ENCODE results near the gene DST. TPM values are rescaled to one million over a fixed set of nuclear protein-coding genes. Genes with fewer than 3 reads are reported as not detected.
A peak's percentile ranks its signal among the peaks of the same experiment; 100 is the strongest.

The DST gene
- total and polyA plus RNA-seq, 7 donors, result 58.3 to 341 (median 109) TPM

DNA sequence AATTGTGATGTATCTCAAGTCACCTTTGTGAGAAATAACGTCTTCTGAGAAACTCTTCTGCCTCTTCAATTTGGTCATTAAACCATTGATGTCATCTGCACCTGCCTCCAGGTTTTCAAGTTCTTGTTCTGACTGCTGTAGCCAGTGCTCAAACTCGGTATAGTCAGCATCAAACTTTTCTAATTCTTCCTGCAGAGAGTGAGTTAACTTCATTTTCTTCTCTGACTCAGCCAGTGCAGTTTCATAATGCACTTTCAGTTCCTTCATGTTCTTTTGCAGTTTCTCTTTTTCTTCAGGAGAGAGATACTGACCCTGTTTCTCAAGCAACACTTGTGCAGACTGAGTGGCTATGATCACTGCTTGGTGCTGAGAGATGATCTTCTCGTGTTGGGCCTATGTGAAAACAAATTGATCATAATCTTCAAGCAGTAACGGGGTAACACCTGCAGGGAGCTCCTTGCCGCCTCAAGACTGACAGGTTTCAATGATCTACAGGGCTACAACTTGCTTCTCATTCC, 48.8 kb downstream of the DST start:
- TF ChIP-seq, protein P1, sequence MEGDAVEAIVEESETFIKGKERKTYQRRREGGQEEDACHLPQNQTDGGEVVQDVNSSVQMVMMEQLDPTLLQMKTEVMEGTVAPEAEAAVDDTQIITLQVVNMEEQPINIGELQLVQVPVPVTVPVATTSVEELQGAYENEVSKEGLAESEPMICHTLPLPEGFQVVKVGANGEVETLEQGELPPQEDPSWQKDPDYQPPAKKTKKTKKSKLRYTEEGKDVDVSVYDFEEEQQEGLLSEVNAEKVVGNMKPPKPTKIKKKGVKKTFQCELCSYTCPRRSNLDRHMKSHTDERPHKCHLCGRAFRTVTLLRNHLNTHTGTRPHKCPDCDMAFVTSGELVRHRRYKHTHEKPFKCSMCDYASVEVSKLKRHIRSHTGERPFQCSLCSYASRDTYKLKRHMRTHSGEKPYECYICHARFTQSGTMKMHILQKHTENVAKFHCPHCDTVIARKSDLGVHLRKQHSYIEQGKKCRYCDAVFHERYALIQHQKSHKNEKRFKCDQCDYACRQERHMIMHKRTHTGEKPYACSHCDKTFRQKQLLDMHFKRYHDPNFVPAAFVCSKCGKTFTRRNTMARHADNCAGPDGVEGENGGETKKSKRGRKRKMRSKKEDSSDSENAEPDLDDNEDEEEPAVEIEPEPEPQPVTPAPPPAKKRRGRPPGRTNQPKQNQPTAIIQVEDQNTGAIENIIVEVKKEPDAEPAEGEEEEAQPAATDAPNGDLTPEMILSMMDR (IDR thresholded peaks at IDR 0.05), result no peak
- intact Hi-C loops (cut with DNase I), result loop anchor here (2.0 kb wide), 2 partner anchors 233 to 235 kb away; no protein-coding TSS in a partner anchor
- Histone ChIP-seq H3K36me3 (ENCODE audit: insufficient read depth in 1 of 2, low read depth in 1 of 2) (peaks cover 8 to 96% of the 10 kb centered on the region in 2 donors), H3K27me3 (ENCODE audit: insufficient read depth in 3 of 3, low read length in 2 of 3) (no peaks in the 10 kb centered on the region), H3K4me1 (no peaks in the 10 kb centered on the region), H3K4me3 (no peak overlapping the region), H3K27ac (no peak overlapping the region), H3K9me3 (no peaks in the 10 kb centered on the region)
- ATAC-seq (peak in 1 of 4 donors; percentile 41), DNase-seq (no peak)
- 68 to 83% (median 74%) methylated on average over 5 of the region's 5 CpGs for WGBS, 3 donors

DNA sequence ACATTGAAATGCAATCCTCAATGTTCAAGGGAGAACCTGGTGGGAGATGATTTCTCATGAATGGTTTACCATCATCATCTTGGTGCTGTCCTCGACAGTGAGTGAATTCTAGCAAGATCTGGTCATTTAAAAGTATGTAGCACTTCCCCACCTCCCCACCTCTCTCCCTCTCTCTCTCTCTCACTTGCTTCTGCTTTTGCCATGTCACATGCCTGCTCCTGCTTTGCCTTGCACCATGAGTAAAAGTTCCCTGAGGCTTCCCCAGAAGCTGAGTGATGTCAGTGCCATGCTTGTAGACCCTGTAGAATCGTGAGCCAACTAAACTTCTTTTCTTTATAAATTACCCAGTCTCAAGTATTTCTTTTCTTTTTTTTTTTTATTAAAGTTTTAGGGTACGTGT, 60.5 kb downstream of the DST start:
- TF ChIP-seq, protein P1 (IDR thresholded peaks at IDR 0.05), result no peak
- ATAC-seq (no peak), DNase-seq (no peak)
- intact Hi-C loops (cut with DNase I), result no loop called here
- Histone ChIP-seq H3K27me3 (ENCODE audit: insufficient read depth in 3 of 3, low read length in 2 of 3) (no peaks in the 10 kb centered on the region), H3K4me3 (no peak overlapping the region), H3K4me1 (no peaks in the 10 kb centered on the region), H3K36me3 (ENCODE audit: insufficient read depth in 1 of 2, low read depth in 1 of 2) (peaks cover 2 to 36% of the 10 kb centered on the region in 2 donors), H3K27ac (no peak overlapping the region), H3K9me3 (no peaks in the 10 kb centered on the region)
- WGBS, 3 donors, result 91 to 92% (median 91%) methylated on average over 3 of the region's 3 CpGs

DNA sequence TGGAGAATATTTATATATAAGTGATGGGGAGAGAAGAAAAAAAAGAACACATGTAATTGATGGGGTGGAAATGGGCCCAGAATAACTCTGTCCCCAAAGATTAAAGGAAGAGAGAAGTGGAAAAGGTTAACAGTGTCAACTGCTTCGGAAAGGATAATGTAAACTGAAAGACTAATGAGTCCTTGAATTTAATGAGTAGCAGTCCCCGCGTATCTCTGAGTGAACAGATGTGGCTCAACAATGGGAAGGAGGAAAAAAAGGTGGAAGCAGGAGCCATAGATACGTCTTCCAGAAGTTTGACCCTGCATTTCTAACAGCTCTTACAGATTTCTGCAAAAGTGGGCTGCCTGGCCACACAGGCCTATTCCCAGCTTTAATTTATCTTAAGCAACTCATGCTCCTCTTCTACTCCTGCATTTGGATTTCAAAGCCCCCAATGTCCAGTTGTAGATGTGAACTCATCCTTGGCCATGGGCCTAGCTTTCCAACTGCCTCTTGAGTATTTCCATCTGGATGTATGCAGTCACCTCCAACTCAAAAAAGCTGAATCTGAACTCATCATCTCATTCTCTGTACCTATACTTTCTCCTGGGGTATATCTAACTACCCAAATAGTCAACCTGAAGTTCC, 61.3 kb downstream of the DST start:
- Histone ChIP-seq H3K27me3 (ENCODE audit: insufficient read depth in 3 of 3, low read length in 2 of 3) (no peaks in the 10 kb centered on the region), H3K9me3 (no peaks in the 10 kb centered on the region), H3K4me3 (no peak overlapping the region), H3K4me1 (no peaks in the 10 kb centered on the region), H3K27ac (no peak overlapping the region), H3K36me3 (ENCODE audit: insufficient read depth in 1 of 2, low read depth in 1 of 2) (peaks cover 2 to 44% of the 10 kb centered on the region in 2 donors)
- 72 to 79% (median 78%) methylated on average over 4 of the region's 4 CpGs for whole genome bisulfite sequencing, 3 donors
- no peak for ATAC-seq
- no peak for DNase-seq
- TF ChIP-seq, protein P1 (IDR thresholded peaks at IDR 0.05), result no peak
- intact Hi-C loops (cut with DNase I), result no loop called here

DNA sequence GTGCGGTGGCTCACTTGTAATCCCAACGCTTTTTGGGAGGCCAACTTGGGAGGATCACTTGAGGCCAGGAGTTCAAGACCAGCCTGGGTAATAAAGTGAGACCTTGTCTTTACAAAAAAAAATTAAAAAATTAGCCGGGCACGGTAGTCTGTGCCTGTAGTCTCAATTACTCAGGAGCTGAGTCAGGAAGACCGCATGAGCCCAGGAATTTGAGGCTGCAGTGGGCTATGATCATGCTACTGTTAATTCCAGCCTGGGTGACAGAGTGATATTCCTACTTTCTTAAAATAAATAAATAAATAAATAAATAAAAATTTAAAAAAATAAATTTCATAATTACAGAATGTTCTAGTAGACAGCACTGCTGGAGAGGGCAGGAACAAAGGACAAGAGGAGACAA, 62.4 kb downstream of the DST start:
- Histone ChIP-seq H3K4me1 (no peaks in the 10 kb centered on the region), H3K4me3 (no peak overlapping the region), H3K36me3 (ENCODE audit: insufficient read depth in 1 of 2, low read depth in 1 of 2) (peaks cover 2 to 56% of the 10 kb centered on the region in 2 donors), H3K9me3 (no peaks in the 10 kb centered on the region), H3K27me3 (ENCODE audit: insufficient read depth in 3 of 3, low read length in 2 of 3) (no peaks in the 10 kb centered on the region), H3K27ac (no peak overlapping the region)
- WGBS, 3 donors, result 94% methylated on average over 5 of the region's 5 CpGs
- TF ChIP-seq, protein P1 (IDR thresholded peaks at IDR 0.05), result no peak
- ATAC-seq, result peak in 1 of 4 donors; percentile 21
- intact Hi-C loops (cut with DNase I), result no loop called here
- DNase-seq, result no peak
